Measurements from ENCODE around the gene VASN. TPM values are rescaled to one million over a fixed set of nuclear protein-coding genes. Genes with fewer than 3 reads are reported as not detected.

Gene VASN
- total RNA-seq, 1 experiment from 2014 or later: 22.1 TPM

DNA sequence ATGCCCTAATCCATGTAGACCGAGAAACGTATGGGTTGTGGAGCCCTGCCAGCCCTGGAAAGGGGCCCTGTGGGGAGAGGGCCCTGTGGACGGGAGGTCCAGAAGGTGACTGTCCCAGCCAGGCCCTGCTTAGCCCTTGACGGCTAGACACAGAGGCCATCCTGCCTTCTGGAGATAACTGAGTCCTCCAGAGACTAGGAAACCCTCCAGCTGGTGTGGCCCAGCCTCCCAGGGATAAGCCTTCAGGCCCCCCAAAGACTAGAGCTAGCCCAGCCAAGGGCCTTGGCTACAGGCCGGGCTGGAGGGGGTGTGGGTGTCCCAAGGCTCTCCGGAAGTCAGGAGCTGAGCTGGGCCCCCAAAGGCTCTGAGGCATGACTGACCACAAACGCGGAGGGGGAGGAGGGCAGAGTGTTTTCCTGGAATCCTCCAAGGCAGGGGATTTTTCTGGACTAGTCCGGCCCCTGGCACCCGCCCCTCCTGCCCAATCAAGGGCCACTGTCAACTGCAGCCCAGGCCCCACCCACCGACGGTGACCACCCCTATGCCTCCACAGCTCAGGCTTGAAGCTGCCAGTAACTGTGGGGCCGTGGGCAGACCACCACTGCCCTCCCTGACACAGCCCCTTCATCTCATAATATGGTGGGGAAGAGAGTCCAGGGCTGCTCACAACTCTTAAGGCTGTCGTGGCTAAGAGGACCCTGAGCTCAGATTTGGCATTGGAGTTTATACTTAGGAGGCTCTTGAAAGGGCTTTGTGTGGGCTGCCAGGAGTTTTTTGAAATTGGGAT is 885 bp upstream of the VASN start:
- peak; percentile 79 for DNase-seq (ENCODE audit: low read depth)

DNA sequence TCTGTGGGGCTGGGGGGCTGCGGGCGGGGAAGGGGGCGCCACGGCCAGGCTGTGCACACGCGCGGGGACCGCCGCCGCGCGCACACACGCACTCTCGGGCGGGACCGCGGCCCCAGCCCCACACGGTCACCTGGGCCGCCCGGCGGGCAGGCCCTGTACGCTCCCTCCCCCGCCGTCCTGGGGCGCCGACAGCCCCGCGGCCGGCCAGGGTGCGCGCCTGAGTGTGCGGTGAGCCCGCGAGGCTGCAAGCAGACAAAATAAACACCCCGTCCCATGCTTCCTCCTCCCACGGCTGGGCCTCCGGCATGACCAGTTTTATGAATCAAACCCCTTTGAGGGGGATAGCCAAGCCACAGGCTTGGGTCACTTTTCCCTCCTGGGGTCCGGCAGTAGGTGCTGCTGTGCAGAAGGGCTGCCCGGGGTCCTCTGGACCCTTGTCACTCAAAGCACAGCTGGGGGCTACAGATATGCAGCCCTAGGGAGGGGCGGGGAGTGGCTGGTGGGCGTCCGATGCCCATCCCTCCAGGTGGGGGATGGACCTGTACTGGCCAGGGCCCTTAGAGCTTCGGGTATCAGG is 441 bp downstream of the VASN start:
- DNase-seq (ENCODE audit: low read depth): peak; percentile 62

DNA sequence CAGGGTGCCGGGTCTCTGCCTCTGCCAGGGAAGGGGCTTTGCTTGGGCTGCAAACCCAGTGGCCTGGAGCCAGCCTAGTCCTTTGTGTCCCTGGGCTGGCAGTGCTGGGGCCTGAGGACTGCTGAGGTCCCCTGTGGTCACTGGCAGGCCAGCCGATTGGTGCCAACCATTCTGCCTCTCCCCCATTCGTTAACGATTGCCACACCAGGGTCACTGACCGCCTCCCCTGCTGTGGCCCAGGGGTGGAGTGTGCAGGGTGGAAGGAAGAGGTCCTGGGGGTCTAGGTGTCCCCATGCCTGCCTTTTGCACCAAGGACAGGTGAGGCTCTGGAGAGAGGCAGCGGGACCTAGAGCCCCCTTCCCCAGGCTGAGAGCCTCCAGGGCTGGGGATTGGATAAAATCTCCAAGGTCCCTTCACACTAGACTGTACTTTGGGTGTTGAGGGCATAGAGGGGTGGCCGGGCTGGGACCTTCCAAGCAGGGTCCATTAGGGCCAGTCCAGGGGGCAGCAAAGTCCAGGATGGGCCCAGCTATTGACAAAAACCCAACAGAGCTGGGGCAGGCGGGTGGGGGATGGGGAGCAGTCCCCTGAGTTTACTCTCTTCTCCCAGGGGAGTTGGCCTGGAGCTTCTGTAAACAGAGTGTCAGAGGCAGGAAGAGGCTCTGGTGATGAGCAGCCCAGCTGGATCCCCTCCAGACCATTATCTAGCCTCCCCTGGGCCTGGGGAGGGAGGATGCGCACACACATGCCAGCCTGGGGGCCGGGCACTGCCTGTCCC is 1.1 kb downstream of the VASN start:
- peak; percentile 51 for DNase-seq (ENCODE audit: low read depth)

DNA sequence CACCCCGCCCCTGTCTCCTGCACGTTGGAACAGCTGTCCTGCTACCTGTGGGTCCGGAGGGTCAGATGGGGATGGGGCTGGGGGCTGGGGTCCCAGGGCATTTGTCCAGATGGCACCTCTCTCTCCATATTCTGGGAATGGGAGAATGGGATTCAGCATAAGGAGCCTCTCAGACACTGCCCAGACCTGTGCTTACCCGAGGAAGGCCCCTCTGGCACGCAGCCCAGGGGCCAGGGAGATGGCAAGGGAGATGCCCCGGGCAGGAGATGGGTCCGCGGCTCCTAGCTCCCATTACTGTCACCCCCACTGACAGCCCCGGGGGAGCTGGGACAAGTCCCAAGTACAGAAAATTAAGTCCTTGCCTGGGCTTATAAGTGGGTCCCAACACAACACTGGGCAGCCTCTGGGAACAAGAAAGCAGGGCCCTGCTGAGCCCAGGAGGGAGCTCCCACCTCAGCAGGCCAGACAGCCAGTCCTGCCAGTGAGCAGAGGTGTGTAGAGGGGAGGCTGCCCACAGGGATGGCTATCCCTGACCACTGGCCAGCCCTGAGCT is 1.8 kb downstream of the VASN start:
- peak; percentile 61 for DNase-seq (ENCODE audit: low read depth)

DNA sequence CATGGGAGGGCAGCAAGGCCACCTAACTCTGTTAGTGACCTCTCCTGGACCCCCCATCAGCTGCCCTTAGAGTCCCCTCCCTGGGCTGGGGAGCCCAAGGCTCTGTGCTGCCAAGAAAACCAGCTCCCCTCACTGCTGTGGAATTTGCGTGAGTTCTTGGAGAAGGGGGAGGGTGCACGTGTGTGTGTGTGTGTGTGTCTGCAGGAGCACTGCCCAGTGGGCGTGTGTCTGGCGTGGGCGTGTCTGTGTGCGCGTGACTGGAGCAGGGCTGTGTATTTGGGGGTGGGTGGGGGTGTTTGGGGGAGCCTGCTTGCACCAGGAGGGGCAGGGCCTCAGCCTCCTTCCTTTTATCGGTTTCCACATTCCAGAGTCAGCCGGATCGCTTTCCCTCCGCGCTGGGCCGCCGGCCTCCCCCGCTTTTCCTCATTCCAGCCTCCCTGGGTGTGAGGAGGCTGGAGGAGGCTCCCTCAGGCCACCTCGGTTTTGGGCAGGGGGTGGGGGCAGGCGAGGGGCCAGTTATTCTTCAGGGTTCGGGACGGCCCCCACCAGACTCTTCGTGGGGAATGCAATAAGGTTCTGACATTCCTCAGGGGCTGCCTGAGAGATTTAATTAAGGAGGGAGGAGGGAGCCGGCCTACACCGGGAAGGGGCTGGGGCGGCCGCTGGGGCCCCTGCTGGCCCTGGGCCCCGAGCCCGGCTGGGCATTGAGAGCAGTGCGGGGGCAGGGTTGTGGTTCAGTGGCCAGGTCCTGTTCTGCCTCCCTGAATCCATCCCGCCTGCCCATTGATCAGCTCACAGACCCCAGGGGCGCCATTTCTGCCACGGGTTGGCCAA is 2.5 kb downstream of the VASN start:
- peak; percentile 79 for DNase-seq (ENCODE audit: low read depth)

DNA sequence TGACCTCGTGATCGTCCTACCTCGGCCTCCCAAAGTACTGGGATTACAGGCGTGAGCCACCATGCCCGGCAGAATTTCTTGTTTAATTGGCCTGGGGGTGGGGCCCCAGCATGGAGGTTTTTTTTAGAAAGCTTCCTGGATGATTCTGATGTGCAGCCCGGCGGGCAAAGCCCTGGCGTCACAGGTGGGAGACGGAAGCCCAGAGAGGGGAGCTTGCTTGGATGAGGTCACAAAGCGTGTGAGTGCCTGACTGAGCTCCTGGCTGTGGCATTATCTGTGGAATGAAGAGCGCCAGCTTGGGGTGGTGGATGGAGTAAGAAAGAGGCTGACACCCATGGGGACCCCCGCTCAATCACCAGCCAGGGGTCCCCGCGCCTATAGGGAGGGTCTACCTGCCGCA is 4.1 kb downstream of the VASN start:
- peak; percentile 41 for DNase-seq (ENCODE audit: low read depth)

DNA sequence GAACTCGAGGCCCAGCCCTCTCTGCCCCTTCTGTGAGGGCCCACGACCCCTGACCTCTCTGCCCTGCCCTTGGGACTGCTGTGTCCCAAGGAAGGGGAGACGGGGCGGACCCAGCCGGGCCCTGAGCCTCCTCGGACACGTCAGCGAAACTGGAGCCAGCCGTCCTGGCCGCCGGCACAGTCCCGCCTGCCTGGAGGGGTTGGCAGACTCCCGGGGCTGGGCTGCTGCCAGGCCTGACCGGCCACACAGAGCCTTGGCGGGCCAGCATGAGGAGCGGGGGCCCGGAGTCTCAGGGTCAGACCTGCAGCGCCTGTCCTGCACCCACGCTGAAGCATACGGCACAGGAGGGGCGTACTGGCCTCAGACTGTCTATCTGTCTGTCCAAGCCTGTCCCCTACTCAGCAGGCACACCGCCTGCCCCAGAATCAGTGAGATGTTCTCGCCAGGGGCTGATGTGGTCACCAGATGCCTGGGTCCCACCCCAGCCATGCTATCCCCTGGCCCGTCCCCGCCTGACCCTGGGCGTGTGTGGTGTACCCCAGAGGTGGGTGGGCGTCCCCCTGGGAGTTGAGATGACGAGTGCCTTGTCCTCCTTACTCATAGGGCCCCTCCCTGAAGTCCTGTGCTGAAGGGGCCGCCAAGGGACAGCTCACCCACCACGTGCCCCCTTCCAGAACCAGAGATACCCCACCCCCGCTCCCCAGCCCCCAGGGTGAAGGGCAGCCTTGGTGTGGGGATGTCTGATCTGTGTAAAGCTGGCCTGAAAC is 4.7 kb downstream of the VASN start:
- DNase-seq (ENCODE audit: low read depth): peak; percentile 71

DNA sequence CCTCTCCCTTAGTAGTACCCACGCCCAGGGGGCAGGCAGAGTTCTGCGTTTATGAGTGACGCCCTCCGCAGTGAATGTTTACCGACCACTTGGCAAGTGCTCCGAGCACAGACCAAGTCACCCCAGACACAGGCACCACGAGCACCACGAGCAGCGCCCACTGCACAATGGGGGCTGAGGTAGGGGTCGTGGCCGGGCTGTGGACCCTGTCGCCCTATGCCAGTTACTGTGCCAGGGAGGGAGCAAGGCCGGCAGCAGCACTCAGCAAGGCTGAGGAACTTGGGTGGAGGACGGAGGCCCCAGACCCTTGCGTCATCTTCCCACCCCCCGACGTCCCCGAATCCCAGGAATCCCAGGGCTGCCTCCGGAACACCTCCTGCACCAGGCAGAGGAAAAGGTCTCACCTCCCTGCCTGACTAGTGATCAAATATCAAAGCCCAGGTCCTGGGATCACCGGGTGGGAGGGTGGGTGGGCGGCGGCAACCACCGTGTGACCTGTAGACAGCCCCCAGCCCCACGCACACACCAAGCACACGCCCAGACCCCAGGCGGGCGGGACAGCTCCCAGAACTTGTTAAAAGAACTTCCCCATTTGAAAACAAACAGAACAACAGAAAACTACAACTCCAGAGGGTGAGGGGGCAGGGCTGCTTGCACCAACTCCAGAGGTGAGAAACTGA is 5.4 kb downstream of the VASN start:
- peak; percentile 45 for DNase-seq (ENCODE audit: low read depth)

DNA sequence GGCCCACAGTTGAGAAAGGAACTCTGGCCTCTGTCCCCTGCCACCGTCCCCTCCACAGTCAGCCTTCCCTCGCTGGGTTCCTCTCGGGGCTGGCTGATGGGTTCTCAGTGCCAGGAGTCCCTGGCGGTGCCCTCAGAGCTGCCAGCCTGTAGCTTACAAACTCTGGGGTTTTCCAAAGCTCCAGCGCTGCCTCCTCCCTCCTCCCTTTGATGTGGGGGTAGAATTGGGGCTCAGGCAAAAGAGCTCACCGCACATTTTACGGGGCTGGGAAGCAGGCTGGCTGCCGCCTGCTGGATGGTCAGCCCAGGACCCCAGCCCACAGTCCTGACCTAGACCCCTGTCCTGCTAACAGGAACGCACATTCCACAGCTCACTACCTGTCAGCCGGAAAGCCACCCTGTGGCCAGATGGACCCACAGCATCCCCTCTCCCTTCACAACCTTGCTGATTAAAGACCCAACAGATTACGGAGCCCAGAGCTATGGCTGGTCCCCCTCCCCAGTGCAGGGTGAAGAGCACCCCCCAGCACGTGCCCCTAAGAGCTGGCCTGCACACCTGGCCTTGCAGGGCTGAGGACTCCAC is 6.0 kb downstream of the VASN start:
- no peak for DNase-seq (ENCODE audit: low read depth)

DNA sequence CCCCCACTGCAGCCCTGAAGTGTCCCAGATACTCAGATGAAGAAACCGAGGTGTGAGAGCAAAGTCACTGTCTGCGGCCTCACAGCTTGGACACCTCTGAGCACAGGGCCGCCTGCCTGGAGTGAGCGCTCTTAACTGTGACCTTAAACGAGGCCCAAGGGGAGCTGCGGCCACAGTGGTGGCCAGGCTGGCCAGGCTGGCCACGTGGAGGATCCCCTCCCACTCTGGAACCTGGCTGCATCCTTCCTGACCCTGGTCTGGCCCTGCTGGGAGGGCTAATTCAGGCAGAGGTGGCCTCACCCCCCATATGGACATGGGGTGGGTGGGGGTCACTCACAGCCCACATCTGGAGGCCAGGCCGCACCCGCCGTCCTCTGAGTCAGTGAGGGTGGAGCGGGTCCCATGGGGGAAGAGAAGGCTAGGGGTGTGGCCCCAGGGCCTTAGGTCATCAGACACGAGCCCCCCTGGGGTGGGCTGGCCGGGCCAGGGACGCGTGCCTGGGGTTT is 6.6 kb downstream of the VASN start:
- DNase-seq (ENCODE audit: low read depth): peak; percentile 50

DNA sequence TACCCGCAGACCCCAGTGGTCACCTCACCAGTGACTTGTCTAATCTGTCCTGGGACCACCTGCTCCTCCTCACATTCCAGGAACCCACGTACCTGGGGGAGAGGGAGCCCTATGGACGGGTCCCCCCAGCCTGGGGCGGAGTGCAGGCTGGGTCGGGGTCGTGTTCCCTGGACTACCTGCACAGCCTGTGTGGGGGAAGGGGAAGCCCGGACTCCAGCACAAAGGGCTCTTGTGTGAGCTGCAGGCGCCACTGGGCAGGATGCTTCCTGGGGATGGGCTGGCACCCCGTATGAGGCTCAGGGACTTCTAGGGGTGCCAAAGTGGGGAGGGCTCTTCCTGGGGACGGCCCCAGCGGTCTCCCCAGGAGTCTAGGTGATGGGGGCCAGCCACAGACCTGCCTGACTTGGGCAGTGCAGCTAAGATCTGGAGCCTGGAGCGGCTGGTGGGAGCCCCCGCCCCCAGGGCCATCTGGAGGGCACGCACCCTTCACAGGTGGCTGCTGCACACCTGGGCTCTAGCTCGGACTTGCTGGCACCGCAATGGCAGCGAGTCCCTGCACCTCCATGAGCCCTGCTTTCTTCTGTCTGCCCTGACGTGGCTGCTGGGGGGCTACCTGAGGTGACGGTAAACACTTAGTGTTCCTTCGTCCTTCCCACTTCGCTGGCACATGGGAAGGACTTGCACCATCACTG is 7.5 kb downstream of the VASN start:
- DNase-seq (ENCODE audit: low read depth): no peak

DNA sequence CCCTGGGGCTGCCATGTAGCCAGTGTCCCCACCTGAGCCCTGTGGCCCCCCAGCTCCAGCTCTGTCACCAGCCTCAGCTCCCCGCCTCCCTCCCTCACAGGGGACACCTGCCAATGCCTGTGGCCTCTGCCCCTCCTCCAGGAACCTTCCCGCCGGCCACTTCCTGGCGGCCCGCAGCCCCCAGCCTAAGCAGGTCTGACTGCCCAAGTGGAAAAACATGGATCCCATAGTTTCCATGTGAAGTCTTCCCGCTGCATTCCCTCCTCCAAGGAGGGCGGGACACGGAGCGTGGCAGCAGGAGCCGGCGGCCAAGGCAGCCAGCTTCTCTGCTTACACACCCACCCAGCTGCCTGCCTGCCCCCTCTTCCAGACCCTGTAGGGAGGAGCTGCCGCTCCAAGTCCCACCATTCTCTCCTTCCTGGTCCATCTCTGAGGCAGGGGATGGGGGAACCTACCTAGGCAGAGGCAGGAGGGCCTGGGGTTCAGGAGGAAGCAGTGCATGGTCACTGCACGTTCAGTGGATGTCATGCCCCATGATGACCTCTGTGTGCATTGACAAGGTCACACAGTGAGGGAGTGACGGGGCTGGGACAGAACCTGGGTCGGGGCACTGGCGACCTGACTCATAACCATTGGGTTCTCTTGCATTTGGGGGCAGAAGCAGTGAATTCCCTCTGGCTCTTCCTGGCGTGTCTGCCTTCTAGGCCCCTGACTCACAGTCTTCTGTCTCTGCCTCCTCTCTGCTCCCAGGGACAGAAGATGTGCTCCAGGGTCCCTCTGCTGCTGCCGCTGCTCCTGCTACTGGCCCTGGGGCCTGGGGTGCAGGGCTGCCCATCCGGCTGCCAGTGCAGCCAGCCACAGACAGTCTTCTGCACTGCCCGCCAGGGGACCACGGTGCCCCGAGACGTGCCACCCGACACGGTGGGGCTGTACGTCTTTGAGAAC is 8.7 kb downstream of the VASN start:
- no peak for DNase-seq (ENCODE audit: low read depth)

DNA sequence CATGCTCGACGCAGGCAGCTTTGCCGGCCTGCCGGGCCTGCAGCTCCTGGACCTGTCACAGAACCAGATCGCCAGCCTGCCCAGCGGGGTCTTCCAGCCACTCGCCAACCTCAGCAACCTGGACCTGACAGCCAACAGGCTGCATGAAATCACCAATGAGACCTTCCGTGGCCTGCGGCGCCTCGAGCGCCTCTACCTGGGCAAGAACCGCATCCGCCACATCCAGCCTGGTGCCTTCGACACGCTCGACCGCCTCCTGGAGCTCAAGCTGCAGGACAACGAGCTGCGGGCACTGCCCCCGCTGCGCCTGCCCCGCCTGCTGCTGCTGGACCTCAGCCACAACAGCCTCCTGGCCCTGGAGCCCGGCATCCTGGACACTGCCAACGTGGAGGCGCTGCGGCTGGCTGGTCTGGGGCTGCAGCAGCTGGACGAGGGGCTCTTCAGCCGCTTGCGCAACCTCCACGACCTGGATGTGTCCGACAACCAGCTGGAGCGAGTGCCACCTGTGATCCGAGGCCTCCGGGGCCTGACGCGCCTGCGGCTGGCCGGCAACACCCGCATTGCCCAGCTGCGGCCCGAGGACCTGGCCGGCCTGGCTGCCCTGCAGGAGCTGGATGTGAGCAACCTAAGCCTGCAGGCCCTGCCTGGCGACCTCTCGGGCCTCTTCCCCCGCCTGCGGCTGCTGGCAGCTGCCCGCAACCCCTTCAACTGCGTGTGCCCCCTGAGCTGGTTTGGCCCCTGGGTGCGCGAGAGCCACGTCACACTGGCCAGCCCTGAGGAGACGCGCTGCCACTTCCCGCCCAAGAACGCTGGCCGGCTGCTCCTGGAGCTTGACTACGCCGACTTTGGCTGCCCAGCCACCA is 9.7 kb downstream of the VASN start:
- DNase-seq (ENCODE audit: low read depth): no peak

DNA sequence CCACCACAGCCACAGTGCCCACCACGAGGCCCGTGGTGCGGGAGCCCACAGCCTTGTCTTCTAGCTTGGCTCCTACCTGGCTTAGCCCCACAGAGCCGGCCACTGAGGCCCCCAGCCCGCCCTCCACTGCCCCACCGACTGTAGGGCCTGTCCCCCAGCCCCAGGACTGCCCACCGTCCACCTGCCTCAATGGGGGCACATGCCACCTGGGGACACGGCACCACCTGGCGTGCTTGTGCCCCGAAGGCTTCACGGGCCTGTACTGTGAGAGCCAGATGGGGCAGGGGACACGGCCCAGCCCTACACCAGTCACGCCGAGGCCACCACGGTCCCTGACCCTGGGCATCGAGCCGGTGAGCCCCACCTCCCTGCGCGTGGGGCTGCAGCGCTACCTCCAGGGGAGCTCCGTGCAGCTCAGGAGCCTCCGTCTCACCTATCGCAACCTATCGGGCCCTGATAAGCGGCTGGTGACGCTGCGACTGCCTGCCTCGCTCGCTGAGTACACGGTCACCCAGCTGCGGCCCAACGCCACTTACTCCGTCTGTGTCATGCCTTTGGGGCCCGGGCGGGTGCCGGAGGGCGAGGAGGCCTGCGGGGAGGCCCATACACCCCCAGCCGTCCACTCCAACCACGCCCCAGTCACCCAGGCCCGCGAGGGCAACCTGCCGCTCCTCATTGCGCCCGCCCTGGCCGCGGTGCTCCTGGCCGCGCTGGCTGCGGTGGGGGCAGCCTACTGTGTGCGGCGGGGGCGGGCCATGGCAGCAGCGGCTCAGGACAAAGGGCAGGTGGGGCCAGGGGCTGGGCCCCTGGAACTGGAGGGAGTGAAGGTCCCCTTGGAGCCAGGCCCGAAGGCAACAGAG is 10.5 kb downstream of the VASN start:
- DNase-seq (ENCODE audit: low read depth): no peak

DNA sequence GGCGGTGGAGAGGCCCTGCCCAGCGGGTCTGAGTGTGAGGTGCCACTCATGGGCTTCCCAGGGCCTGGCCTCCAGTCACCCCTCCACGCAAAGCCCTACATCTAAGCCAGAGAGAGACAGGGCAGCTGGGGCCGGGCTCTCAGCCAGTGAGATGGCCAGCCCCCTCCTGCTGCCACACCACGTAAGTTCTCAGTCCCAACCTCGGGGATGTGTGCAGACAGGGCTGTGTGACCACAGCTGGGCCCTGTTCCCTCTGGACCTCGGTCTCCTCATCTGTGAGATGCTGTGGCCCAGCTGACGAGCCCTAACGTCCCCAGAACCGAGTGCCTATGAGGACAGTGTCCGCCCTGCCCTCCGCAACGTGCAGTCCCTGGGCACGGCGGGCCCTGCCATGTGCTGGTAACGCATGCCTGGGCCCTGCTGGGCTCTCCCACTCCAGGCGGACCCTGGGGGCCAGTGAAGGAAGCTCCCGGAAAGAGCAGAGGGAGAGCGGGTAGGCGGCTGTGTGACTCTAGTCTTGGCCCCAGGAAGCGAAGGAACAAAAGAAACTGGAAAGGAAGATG is 11.2 kb downstream of the VASN start:
- no peak for DNase-seq (ENCODE audit: low read depth)
